Measurements from ENCODE around the gene SNX32. TPM values are rescaled to one million over a fixed set of nuclear protein-coding genes. Genes with fewer than 3 reads are reported as not detected.

Gene SNX32
- total and polyA plus RNA-seq, 2 donors (not counting 3 experiments of a cell fraction or from before 2014, with no cell fraction given), result 0.19 TPM; not detected in 1

DNA sequence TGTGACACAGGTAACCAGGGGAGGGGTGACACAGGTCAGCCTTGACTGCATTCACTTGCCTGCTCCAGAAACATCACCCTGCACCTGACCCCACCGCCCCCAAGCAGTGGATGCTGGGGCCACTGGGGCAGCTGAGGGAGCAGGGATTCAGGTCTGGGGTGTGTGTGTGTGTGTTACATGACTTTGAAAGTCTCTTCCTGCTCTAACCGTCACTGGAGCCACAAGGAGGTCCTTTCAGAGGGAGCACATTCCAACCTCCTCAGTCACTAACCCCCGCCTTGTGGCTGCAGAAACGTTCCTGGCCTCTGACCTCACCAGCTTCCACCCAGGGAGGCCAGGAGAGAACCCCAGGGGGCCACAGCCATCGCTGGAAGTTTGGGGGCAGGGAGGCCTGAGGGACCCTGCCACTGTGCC is 69.3 kb downstream of the SNX32 start:
- no peak for DNase-seq (ENCODE audit: low read depth, low spot score)
- Histone ChIP-seq H3K36me3 (ENCODE audit: control insufficient read depth in 2 of 2, extremely low read depth in 1 of 2, insufficient read depth in 2 of 2, low read length in 2 of 2) (no peaks in the 10 kb centered on the region), H4K20me1 (replicated peaks; ENCODE audit: control insufficient read depth, extremely low read depth, insufficient read depth, low read length) (no peaks in the 10 kb centered on the region), H3K9ac (replicated peaks; ENCODE audit: extremely low read depth, insufficient read depth, low read length) (no peak overlapping the region), H3K4me1 (ENCODE audit: control insufficient read depth, extremely low read depth, insufficient read depth, low read length) (peaks cover 15% of the 10 kb centered on the region), H3K9me1 (replicated peaks; ENCODE audit: control insufficient read depth, extremely low read depth, insufficient read depth, low read length) (no peaks in the 10 kb centered on the region), H3K4me2 (ENCODE audit: insufficient read depth, low read length) (peak overlapping the region; percentile 25), H3K4me3 (replicated peaks in 1 of 3; ENCODE audit: insufficient read depth in 1 of 3, low read depth in 1 of 3, low read length in 3 of 3) (no peak overlapping the region), H3K27me3 (ENCODE audit: control insufficient read depth in 2 of 2, insufficient read depth in 2 of 2, low read length in 2 of 2) (no peaks in the 10 kb centered on the region), H3K9me3 (replicated peaks; ENCODE audit: control insufficient read depth, insufficient read depth, low read length) (no peaks in the 10 kb centered on the region), H3K79me2 (ENCODE audit: control insufficient read depth, insufficient read depth, low read length) (peaks cover 19% of the 10 kb centered on the region), H3K27ac (ENCODE audit: insufficient read depth, low read depth, low read length) (peak overlapping the region; percentile 30), H2AFZ (ENCODE audit: low read depth, low read length) (peak overlapping the region; percentile 52)
- CTCF ChIA-PET, result interaction anchor here (1.1 to 2.3 kb wide), 3 partner anchors 13 to 43 kb away, joined by 3 to 5 read pairs (median 5); partner anchors contain the start of gene MUS81
- dilution Hi-C loops (cut with MboI; ENCODE audit: extremely low pct_ligation_motif_present, low sequenced_read_pairs), result no loop called here
- intact Hi-C loops (cut with micrococcal nuclease), result no loop called here
- TF ChIP-seq FOS (IDR thresholded peaks at IDR 0.05; ENCODE audit: borderline replicate concordance, insufficient read depth, low read length), result peak; percentile 57
- TF ChIP-seq EZH2 (IDR thresholded peaks at IDR 0.05; ENCODE audit: borderline replicate concordance, low read depth, low read length, severe bottlenecking), result no peak
- TF ChIP-seq MYC (IDR thresholded peaks at IDR 0.05; ENCODE audit: low read depth, low read length), result no peak
- TF ChIP-seq POLR2AphosphoS5 (IDR thresholded peaks at IDR 0.05; ENCODE audit: insufficient read depth, low read depth, low read length), result peak; percentile 35
- peak; percentile 66 for FAIRE-seq
- BruUV-seq (replicated peaks), result no TSS peak
- POLR2A ChIA-PET, result no interaction called here

Other genes with a start within 250 kb of the SNX32 start
- 0.60 and 1.3 TPM in 2 replicates for gene KCNK7, start 238.2 kb upstream of the SNX32 start, total RNA-seq
- 0.17 and 0.19 TPM in 2 replicates for gene KCNK7, start 238.2 kb upstream of the SNX32 start, polyA plus RNA-seq
- 160 and 182 TPM in 2 replicates for gene MAP3K11, start 219.7 kb upstream of the SNX32 start, total RNA-seq
- 131 and 148 TPM in 2 replicates for gene MAP3K11, start 219.7 kb upstream of the SNX32 start, polyA plus RNA-seq
- gene PCNX3, start 218.2 kb upstream of the SNX32 start, total RNA-seq, result 53.8 and 53.9 TPM in 2 replicates
- 42.6 and 53.5 TPM in 2 replicates for gene PCNX3, start 218.2 kb upstream of the SNX32 start, polyA plus RNA-seq
- gene SIPA1, start 195.9 kb upstream of the SNX32 start, total RNA-seq, result 119 and 128 TPM in 2 replicates
- gene SIPA1, start 195.9 kb upstream of the SNX32 start, polyA plus RNA-seq, result 67.5 and 96.5 TPM in 2 replicates
- gene RELA, start 171.0 kb upstream of the SNX32 start, total RNA-seq, result 105 and 106 TPM in 2 replicates
- 78.7 and 89.5 TPM in 2 replicates for gene RELA, start 171.0 kb upstream of the SNX32 start, polyA plus RNA-seq
- 48.8 and 50.2 TPM in 2 replicates for gene KAT5, start 121.7 kb upstream of the SNX32 start, total RNA-seq
- 31.4 and 35.8 TPM in 2 replicates for gene KAT5, start 121.7 kb upstream of the SNX32 start, polyA plus RNA-seq
- 46.4 and 62.0 TPM in 2 replicates for gene RNASEH2C, start 113.2 kb upstream of the SNX32 start, total RNA-seq
- gene RNASEH2C, start 113.2 kb upstream of the SNX32 start, polyA plus RNA-seq, result 110 and 113 TPM in 2 replicates
- 15.3 and 15.5 TPM in 2 replicates for gene AP5B1, start 53.0 kb upstream of the SNX32 start, total RNA-seq
- 9.2 and 13.0 TPM in 2 replicates for gene AP5B1, start 53.0 kb upstream of the SNX32 start, polyA plus RNA-seq
- not detected in 2 replicates for gene OVOL1, start 46.9 kb upstream of the SNX32 start, total RNA-seq
- gene OVOL1, start 46.9 kb upstream of the SNX32 start, polyA plus RNA-seq, result not detected in 2 replicates
- gene CFL1, start 24.2 kb downstream of the SNX32 start, total RNA-seq, result 1,783 and 1,844 TPM in 2 replicates
- 2,403 and 2,689 TPM in 2 replicates for gene CFL1, start 24.2 kb downstream of the SNX32 start, polyA plus RNA-seq
- 68.4 and 76.9 TPM in 2 replicates for gene MUS81, start 26.5 kb downstream of the SNX32 start, total RNA-seq
- 57.9 and 64.5 TPM in 2 replicates for gene MUS81, start 26.5 kb downstream of the SNX32 start, polyA plus RNA-seq
- gene EFEMP2, start 38.8 kb downstream of the SNX32 start, total RNA-seq, result 76.5 and 81.7 TPM in 2 replicates
- 207 and 259 TPM in 2 replicates for gene EFEMP2, start 38.8 kb downstream of the SNX32 start, polyA plus RNA-seq
- not detected in 2 replicates for gene CTSW, start 45.9 kb downstream of the SNX32 start, total RNA-seq
- not detected in 2 replicates for gene CTSW, start 45.9 kb downstream of the SNX32 start, polyA plus RNA-seq
- gene FIBP, start 54.5 kb downstream of the SNX32 start, total RNA-seq, result 88.5 and 105 TPM in 2 replicates
- gene FIBP, start 54.5 kb downstream of the SNX32 start, polyA plus RNA-seq, result 162 and 210 TPM in 2 replicates
- 103 and 105 TPM in 2 replicates for gene CCDC85B, start 56.7 kb downstream of the SNX32 start, total RNA-seq
- gene CCDC85B, start 56.7 kb downstream of the SNX32 start, polyA plus RNA-seq, result 107 and 132 TPM in 2 replicates
- 52.6 and 53.8 TPM in 2 replicates for gene FOSL1, start 66.4 kb downstream of the SNX32 start, total RNA-seq
- gene FOSL1, start 66.4 kb downstream of the SNX32 start, polyA plus RNA-seq, result 16.6 and 18.1 TPM in 2 replicates
- gene C11orf68, start 85.1 kb downstream of the SNX32 start, total RNA-seq, result 32.8 and 35.6 TPM in 2 replicates
- 66.5 and 84.8 TPM in 2 replicates for gene C11orf68, start 85.1 kb downstream of the SNX32 start, polyA plus RNA-seq
- 114 and 118 TPM in 2 replicates for gene DRAP1, start 85.5 kb downstream of the SNX32 start, total RNA-seq
- gene DRAP1, start 85.5 kb downstream of the SNX32 start, polyA plus RNA-seq, result 73.5 and 74.9 TPM in 2 replicates
- not detected in 2 replicates for gene TSGA10IP, start 111.5 kb downstream of the SNX32 start, total RNA-seq
- gene TSGA10IP, start 111.5 kb downstream of the SNX32 start, polyA plus RNA-seq, result not detected in 2 replicates
- 58.9 and 62.7 TPM in 2 replicates for gene SART1, start 127.8 kb downstream of the SNX32 start, total RNA-seq
- 17.3 and 21.8 TPM in 2 replicates for gene SART1, start 127.8 kb downstream of the SNX32 start, polyA plus RNA-seq
- 39.7 and 42.4 TPM in 2 replicates for gene EIF1AD, start 168.2 kb downstream of the SNX32 start, total RNA-seq
- 35.7 and 39.3 TPM in 2 replicates for gene EIF1AD, start 168.2 kb downstream of the SNX32 start, polyA plus RNA-seq
- gene BANF1, start 168.5 kb downstream of the SNX32 start, total RNA-seq, result 246 and 269 TPM in 2 replicates
- 367 and 376 TPM in 2 replicates for gene BANF1, start 168.5 kb downstream of the SNX32 start, polyA plus RNA-seq
- gene CST6, start 178.0 kb downstream of the SNX32 start, total RNA-seq, result 0.46 and 0.92 TPM in 2 replicates
- 2.2 and 2.5 TPM in 2 replicates for gene CST6, start 178.0 kb downstream of the SNX32 start, polyA plus RNA-seq
- 1.0 and 1.3 TPM in 2 replicates for gene CATSPER1, start 192.5 kb downstream of the SNX32 start, total RNA-seq
- gene CATSPER1, start 192.5 kb downstream of the SNX32 start, polyA plus RNA-seq, result 0.68 and 0.89 TPM in 2 replicates
- not detected in 2 replicates for gene GAL3ST3, start 215.2 kb downstream of the SNX32 start, total RNA-seq
- gene GAL3ST3, start 215.2 kb downstream of the SNX32 start, polyA plus RNA-seq, result 0.15 and 0.24 TPM in 2 replicates
- gene SF3B2, start 218.4 kb downstream of the SNX32 start, total RNA-seq, result 179 and 196 TPM in 2 replicates
- 99.4 and 132 TPM in 2 replicates for gene SF3B2, start 218.4 kb downstream of the SNX32 start, polyA plus RNA-seq
- gene PACS1, start 236.3 kb downstream of the SNX32 start, total RNA-seq, result 52.8 and 64.4 TPM in 2 replicates
- gene PACS1, start 236.3 kb downstream of the SNX32 start, polyA plus RNA-seq, result 24.8 and 26.4 TPM in 2 replicates

Measured in endothelial cell of umbilical vein (primary cell).